NCI-H2171 treated with DMSO at 0.1 percent for 48 hours (cell line): ENCODE data around the gene DCAF6.

ENCODE experiments used
- DNase-seq: peaks from one replicate; lab custom pipeline; 2025; lab: John Stamatoyannopoulos, UW

The DCAF6 gene

GRCh38 chr1:167957710-167958109 is 21.2 kb downstream of the DCAF6 start:
- DNase-seq: no peak

GRCh38 chr1:167964646-167965045 is 28.2 kb downstream of the DCAF6 start:
- DNase-seq: no peak

- no peak for DNase-seq
Measured at GRCh38 chr1:167966050-167966449, 29.6 kb downstream of the DCAF6 start.

- DNase-seq: no peak
Measured at GRCh38 chr1:167968569-167968968, 32.1 kb downstream of the DCAF6 start.

- DNase-seq: no peak
Measured at GRCh38 chr1:167973832-167974231, 37.3 kb downstream of the DCAF6 start.

GRCh38 chr1:167974698-167975097 is 38.2 kb downstream of the DCAF6 start:
- DNase-seq: no peak

- DNase-seq: no peak
Measured at GRCh38 chr1:167977245-167977644, 40.8 kb downstream of the DCAF6 start.

GRCh38 chr1:167981933-167982332 is 45.5 kb downstream of the DCAF6 start:
- no peak for DNase-seq

GRCh38 chr1:167983797-167984420 is 47.4 kb downstream of the DCAF6 start:
- DNase-seq: no peak

- DNase-seq: no peak
Measured at GRCh38 chr1:167984886-167985489, 48.5 kb downstream of the DCAF6 start.

GRCh38 chr1:167987174-167987573 is 50.7 kb downstream of the DCAF6 start:
- no peak for DNase-seq

- DNase-seq: no peak
Measured at GRCh38 chr1:167991546-167991945, 55.1 kb downstream of the DCAF6 start.

- DNase-seq: no peak
Measured at GRCh38 chr1:167993720-167994119, 57.2 kb downstream of the DCAF6 start.

GRCh38 chr1:167994560-167994959 is 58.1 kb downstream of the DCAF6 start:
- DNase-seq: no peak

- no peak for DNase-seq
Measured at GRCh38 chr1:167995038-167995437, 58.6 kb downstream of the DCAF6 start.

- DNase-seq: no peak
Measured at GRCh38 chr1:167996266-167996665, 59.8 kb downstream of the DCAF6 start.

- no peak for DNase-seq
Measured at GRCh38 chr1:167997037-167997575, 60.6 kb downstream of the DCAF6 start.

GRCh38 chr1:167999877-168000276 is 63.4 kb downstream of the DCAF6 start:
- no peak for DNase-seq

- DNase-seq: no peak
Measured at GRCh38 chr1:168000656-168001055, 64.2 kb downstream of the DCAF6 start.

- no peak for DNase-seq
Measured at GRCh38 chr1:168001213-168001612, 64.7 kb downstream of the DCAF6 start.

- DNase-seq: no peak
Measured at GRCh38 chr1:168004531-168004930, 68.0 kb downstream of the DCAF6 start.

- no peak for DNase-seq
Measured at GRCh38 chr1:168005529-168005928, 69.0 kb downstream of the DCAF6 start.

- no peak for DNase-seq
Measured at GRCh38 chr1:168007691-168008090, 71.2 kb downstream of the DCAF6 start.

- DNase-seq: no peak
Measured at GRCh38 chr1:168008595-168008994, 72.1 kb downstream of the DCAF6 start.
